GM12878 (cell line): ENCODE measurements around the gene SPATA25. TPM values are rescaled to one million over a fixed set of nuclear protein-coding genes. Genes with fewer than 3 reads are reported as not detected.

Source experiments
- ATAC-seq: fragments of 200-7000 bp; cut with Tn5 transposase; 3 replicates; pipeline ENCODE4 v1.9.1; 2020; ENCODE audit warnings: mild to moderate bottlenecking, moderate library complexity
- BruUV-seq: library from RNA; stranded (reverse); fragments of 400-500 nt; replicated peaks from 2 replicates; lab custom pipeline; 2021; lab: Mats Ljungman, UMichigan
- CTCF ChIA-PET: fragments of 300-600 bp; sonication (Branson Sonifier 250); formaldehyde crosslinking; extraction: SDS; loops from one replicate; lab custom pipeline; 2021; ENCODE audit warnings: inconsistent platforms; lab: Yijun Ruan, JAX
- POLR2A ChIA-PET: fragments of 350-600 bp; formaldehyde crosslinking; extraction: SDS; loops from one replicate; lab custom pipeline; 2021; ENCODE audit warnings: inconsistent platforms; lab: Charles Lee
- RAD21 ChIA-PET: fragments of 300-600 bp; sonication (Branson Sonifier 250); formaldehyde crosslinking; loops from one replicate; lab custom pipeline; 2023; ENCODE audit warnings: antibody characterized with exemption; ENCODE audit not compliant: unreplicated experiment; lab: Charles Lee
- SMC1A ChIA-PET: fragments of 300-600 bp; sonication (Branson Sonifier 250); formaldehyde crosslinking; loops from one replicate; lab custom pipeline; 2023; ENCODE audit not compliant: unreplicated experiment, uncharacterized antibody; lab: Charles Lee
- DNase-seq: peaks from one replicate; pipeline ENCODE4 v3.0.0-alpha.2; 2011; ENCODE audit warnings: low read depth, low spot score
- FAIRE-seq: peaks from 3 replicates; lab custom pipeline; 2011; peaks lifted over from hg19 to GRCh38; lab: Jason Lieb, UNC
- H2AFZ ChIP-seq: 2 replicates; pipeline ENCODE4 v1.6.0; 2011; ENCODE audit warnings: low read depth, low read length, control low read depth; ENCODE audit not compliant: control insufficient read depth
- H3K27ac ChIP-seq: 2 replicates; pipeline ENCODE4 v1.5.1; 2011; ENCODE audit warnings: control low read depth; ENCODE audit not compliant: control insufficient read depth, insufficient read depth
- H3K27me3 ChIP-seq, 2 experiments: replicated peaks in 1 of 2; 2 replicates each; pipeline versions ENCODE4 v1.6.0 to v1.6.1; 2011; ENCODE audit warnings: low read length in 1 of 2; ENCODE audit not compliant: control insufficient read depth in 2 of 2, insufficient read depth in 2 of 2
- H3K36me3 ChIP-seq, 2 experiments: 2 replicates each; pipeline ENCODE4 v1.5.1; 2011; ENCODE audit warnings: low read length in 1 of 2; ENCODE audit not compliant: control insufficient read depth in 2 of 2, insufficient read depth in 2 of 2
- H3K4me1 ChIP-seq: 2 replicates; pipeline ENCODE4 v1.6.1; 2011; ENCODE audit warnings: mild to moderate bottlenecking, low read length, moderate library complexity, mixed read lengths; ENCODE audit not compliant: control insufficient read depth, insufficient read depth
- H3K4me2 ChIP-seq: 2 replicates; pipeline ENCODE4 v1.6.0; 2011; ENCODE audit warnings: control low read depth; ENCODE audit not compliant: control insufficient read depth, insufficient read depth
- H3K4me3 ChIP-seq: fragments of 200-600 bp; sonication (generic); 2 replicates; pipeline ENCODE4 v1.5.1; 2016
- H3K79me2 ChIP-seq: 2 replicates; pipeline ENCODE4 v1.6.0; 2011; ENCODE audit warnings: low read length; ENCODE audit not compliant: control insufficient read depth, insufficient read depth
- H3K9ac ChIP-seq: 2 replicates; pipeline ENCODE4 v1.8.0; 2011; ENCODE audit warnings: low read length, control low read depth, mixed read lengths; ENCODE audit not compliant: control insufficient read depth, insufficient read depth
- H3K9me3 ChIP-seq: replicated peaks from 3 replicates; pipeline ENCODE4 v1.5.1; 2011; ENCODE audit warnings: mild to moderate bottlenecking, low read length; ENCODE audit not compliant: control insufficient read depth, insufficient read depth
- H4K20me1 ChIP-seq: 2 replicates; pipeline ENCODE4 v1.6.0; 2011; ENCODE audit not compliant: control insufficient read depth, insufficient read depth
- CBFB ChIP-seq: IDR thresholded peaks from 2 replicates; pipeline ENCODE4 v1.6.1; 2016; ENCODE audit warnings: antibody characterized with exemption, low read depth
- CBX3 ChIP-seq: fragments of 200-600 bp; sonication (generic); IDR thresholded peaks from 2 replicates; pipeline ENCODE4 v1.6.1; 2016; ENCODE audit warnings: low read depth, borderline replicate concordance
- CREM ChIP-seq: IDR thresholded peaks from 2 replicates; pipeline ENCODE4 v1.6.1; 2014; ENCODE audit warnings: antibody characterized with exemption, low read depth
- FOXM1 ChIP-seq: IDR thresholded peaks from 2 replicates; pipeline ENCODE4 v1.6.1; 2012; ENCODE audit warnings: low read depth, mild to moderate bottlenecking, inconsistent platforms, low read length, moderate library complexity
- IRF3 ChIP-seq: fragments of 450-650 bp; IDR thresholded peaks from 2 replicates; pipeline ENCODE4 v1.6.1; 2014; ENCODE audit warnings: mild to moderate bottlenecking
- MYC ChIP-seq: IDR thresholded peaks from 2 replicates; pipeline ENCODE4 v1.6.1; 2011; ENCODE audit warnings: mild to moderate bottlenecking, low read length, moderate library complexity, inconsistent platforms; ENCODE audit not compliant: insufficient read depth, insufficient replicate concordance, insufficient read length, severe bottlenecking
- SREBF1 ChIP-seq: IDR thresholded peaks from 2 replicates; pipeline ENCODE4 v1.6.1; 2012; ENCODE audit warnings: mild to moderate bottlenecking, low read length
- ZNF592 ChIP-seq: fragments of 450-650 bp; IDR thresholded peaks from 2 replicates; pipeline ENCODE4 v1.6.1; 2017; ENCODE audit warnings: mild to moderate bottlenecking, moderate library complexity
- ZZZ3 ChIP-seq: IDR thresholded peaks from 2 replicates; pipeline ENCODE4 v1.6.1; 2011; ENCODE audit warnings: low read depth; ENCODE audit not compliant: control insufficient read depth, insufficient read length
- WGBS: methylation state at CpG from one replicate; pipeline ENCODE4 v1.1.6; 2016; ENCODE audit warnings: low lambda C conversion rate; ENCODE audit not compliant: insufficient replicate concordance, insufficient coverage; ENCODE audit errors: missing lambda C conversion rate; 5-methylcytosine and 5-hydroxymethylcytosine counted together
- in situ Hi-C: fragments of 300-500 bp; cut with MboI; formaldehyde crosslinking; loops from 9 replicates; pipeline ENCODE4 v1.14.3; 2018; ENCODE audit warnings: mixed read lengths
- intact Hi-C: fragments of 100-400 bp; cut with micrococcal nuclease; formaldehyde crosslinking; loops from one replicate; pipeline ENCODE4 v1.14.2; 2022; ENCODE audit not compliant: unreplicated experiment
- polyA plus RNA-seq, 11 experiments: library from polyadenylated mRNA; depleted of rRNA in 4 of 11; unstranded in 6 of 11; stranded (reverse) in 5 of 11; fragments of >200 nt; fragmentation: Nextera tagmentation in 4 of 11; fragmentation: Illumina TruSeq in 1 of 11; extraction: Ambion mirVana in 4 of 11; extraction: Trizol in 1 of 11; gene quantifications; 1 replicate in 1 of 11; 2 replicates in 10 of 11; pipeline versions ENCODE4 v1.2.1 to v1.2.3, GENCODE V29; 2011 to 2016; ENCODE audit warnings: inconsistent platforms in 2 of 11, missing spikeins in 2 of 11, low read depth in 1 of 11
- total RNA-seq, 4 experiments: library from RNA; depleted of rRNA in 3 of 4; stranded (reverse); fragments of >200 nt in 3 of 4; fragmentation: Illumina TruSeq in 1 of 4; extraction: Trizol in 1 of 4; gene quantifications; 2 replicates each; pipeline versions ENCODE4 v1.2.1 to v1.2.3, GENCODE V29; 2013 to 2021
- TF ChIP-seq, protein P1 (sequence below): fragments of 450-650 bp; IDR thresholded peaks from 2 replicates; pipeline ENCODE4 v1.6.1; 2017; ENCODE audit warnings: mild to moderate bottlenecking, moderate library complexity

The SPATA25 gene
- total and polyA plus RNA-seq, 10 of the 15 experiments (the other 5 are each of a cell fraction or from before 2014, with no cell fraction given), result 0.28 to 2.9 (median 1.3) TPM; not detected in 3

DNA sequence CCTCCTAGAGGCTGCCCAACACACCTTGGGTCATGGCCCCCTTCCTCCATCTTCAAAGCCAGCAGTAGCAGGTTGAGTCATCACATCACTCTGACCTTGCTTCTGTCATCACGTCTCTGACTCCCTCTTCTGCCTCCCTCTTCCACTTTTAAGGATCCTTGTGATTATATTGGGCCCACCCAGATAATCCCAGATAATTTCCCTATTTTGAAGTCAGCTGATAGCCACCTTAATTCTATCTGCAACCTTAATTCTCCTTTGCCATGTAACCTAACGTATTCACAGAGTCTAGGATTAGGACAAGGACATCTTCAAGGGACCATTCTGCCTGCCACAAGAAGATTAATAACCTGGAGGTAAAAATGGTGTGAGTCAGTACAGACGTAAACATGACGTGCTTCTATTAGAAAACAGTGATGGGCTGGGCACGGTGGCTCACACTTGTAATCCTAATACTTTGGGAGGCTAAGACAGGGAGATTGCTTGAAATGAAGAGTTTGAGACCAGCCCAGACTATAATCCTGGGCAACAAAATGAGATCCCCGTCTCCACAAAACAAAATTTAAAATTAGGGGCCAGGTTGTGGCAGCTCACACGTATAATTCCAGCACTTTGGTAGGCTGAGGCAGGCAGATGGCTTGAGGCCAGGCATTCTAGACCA, 26.7 kb downstream of the SPATA25 start:
- in situ Hi-C loops, result no loop called here
- Histone ChIP-seq H3K4me2 (no peak overlapping the region), H3K27ac (no peak overlapping the region), H4K20me1 (no peaks in the 10 kb centered on the region), H3K4me3 (no peak overlapping the region), H3K4me1 (peaks cover 8% of the 10 kb centered on the region), H3K79me2 (peaks cover 15% of the 10 kb centered on the region), H3K9ac (no peak overlapping the region), H2AFZ (no peak overlapping the region), H3K36me3 (no peaks in the 10 kb centered on the region), H3K27me3 (no peaks in the 10 kb centered on the region), H3K9me3 (no peaks in the 10 kb centered on the region)
- TF ChIP-seq, protein P1, sequence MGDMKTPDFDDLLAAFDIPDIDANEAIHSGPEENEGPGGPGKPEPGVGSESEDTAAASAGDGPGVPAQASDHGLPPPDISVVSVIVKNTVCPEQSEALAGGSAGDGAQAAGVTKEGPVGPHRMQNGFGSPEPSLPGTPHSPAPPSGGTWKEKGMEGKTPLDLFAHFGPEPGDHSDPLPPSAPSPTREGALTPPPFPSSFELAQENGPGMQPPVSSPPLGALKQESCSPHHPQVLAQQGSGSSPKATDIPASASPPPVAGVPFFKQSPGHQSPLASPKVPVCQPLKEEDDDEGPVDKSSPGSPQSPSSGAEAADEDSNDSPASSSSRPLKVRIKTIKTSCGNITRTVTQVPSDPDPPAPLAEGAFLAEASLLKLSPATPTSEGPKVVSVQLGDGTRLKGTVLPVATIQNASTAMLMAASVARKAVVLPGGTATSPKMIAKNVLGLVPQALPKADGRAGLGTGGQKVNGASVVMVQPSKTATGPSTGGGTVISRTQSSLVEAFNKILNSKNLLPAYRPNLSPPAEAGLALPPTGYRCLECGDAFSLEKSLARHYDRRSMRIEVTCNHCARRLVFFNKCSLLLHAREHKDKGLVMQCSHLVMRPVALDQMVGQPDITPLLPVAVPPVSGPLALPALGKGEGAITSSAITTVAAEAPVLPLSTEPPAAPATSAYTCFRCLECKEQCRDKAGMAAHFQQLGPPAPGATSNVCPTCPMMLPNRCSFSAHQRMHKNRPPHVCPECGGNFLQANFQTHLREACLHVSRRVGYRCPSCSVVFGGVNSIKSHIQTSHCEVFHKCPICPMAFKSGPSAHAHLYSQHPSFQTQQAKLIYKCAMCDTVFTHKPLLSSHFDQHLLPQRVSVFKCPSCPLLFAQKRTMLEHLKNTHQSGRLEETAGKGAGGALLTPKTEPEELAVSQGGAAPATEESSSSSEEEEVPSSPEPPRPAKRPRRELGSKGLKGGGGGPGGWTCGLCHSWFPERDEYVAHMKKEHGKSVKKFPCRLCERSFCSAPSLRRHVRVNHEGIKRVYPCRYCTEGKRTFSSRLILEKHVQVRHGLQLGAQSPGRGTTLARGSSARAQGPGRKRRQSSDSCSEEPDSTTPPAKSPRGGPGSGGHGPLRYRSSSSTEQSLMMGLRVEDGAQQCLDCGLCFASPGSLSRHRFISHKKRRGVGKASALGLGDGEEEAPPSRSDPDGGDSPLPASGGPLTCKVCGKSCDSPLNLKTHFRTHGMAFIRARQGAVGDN, result no peak
- TF ChIP-seq CREM (no peak), CBX3 (no peak), IRF3 (no peak), CBFB (no peak), ZNF592 (no peak), SREBF1 (no peak), ZZZ3 (no peak), FOXM1 (no peak), MYC (no peak)
- DNase-seq, result no peak
- WGBS, result 85% methylated on average over 7 of the region's 7 CpGs
- SMC1A ChIA-PET, result no interaction called here
- no TSS peak for BruUV-seq
- no peak for ATAC-seq
- CTCF ChIA-PET, result interaction anchor here (1.4 kb wide), 1 partner anchor 109 kb away, joined by 3 read pairs; no protein-coding TSS in a partner anchor
- intact Hi-C loops, result no loop called here
- POLR2A ChIA-PET, result interaction anchor here (1.5 kb wide), 2 partner anchors 30 to 74 kb away, joined by 3 to 4 read pairs; partner anchors contain the start of gene PCIF1
- FAIRE-seq, result no peak
- RAD21 ChIA-PET, result no interaction called here
